ENCODE results near the gene ERVH48-1.

DNA sequence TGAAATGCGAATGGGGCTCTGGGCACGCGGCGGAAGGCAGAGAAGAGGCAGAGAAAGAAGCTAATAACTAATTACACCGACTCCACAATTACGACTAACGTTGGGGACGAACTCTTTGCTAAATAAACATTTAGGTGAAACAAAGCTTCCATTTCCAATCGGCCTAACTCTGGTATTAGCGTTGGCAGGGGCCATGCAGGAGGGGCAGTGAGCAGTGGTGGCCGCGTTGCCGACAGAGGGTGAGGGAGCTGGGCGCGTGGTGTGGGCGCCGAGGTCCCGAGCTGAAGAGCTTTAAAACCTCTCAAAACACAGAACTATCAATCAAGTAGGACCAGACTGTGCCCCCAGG lies 32.9 kb downstream of the ERVH48-1 start:
- TF ChIP-seq, protein P1, sequence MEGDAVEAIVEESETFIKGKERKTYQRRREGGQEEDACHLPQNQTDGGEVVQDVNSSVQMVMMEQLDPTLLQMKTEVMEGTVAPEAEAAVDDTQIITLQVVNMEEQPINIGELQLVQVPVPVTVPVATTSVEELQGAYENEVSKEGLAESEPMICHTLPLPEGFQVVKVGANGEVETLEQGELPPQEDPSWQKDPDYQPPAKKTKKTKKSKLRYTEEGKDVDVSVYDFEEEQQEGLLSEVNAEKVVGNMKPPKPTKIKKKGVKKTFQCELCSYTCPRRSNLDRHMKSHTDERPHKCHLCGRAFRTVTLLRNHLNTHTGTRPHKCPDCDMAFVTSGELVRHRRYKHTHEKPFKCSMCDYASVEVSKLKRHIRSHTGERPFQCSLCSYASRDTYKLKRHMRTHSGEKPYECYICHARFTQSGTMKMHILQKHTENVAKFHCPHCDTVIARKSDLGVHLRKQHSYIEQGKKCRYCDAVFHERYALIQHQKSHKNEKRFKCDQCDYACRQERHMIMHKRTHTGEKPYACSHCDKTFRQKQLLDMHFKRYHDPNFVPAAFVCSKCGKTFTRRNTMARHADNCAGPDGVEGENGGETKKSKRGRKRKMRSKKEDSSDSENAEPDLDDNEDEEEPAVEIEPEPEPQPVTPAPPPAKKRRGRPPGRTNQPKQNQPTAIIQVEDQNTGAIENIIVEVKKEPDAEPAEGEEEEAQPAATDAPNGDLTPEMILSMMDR (IDR thresholded peaks at IDR 0.05): no peak
- TF ChIP-seq POLR2A (IDR thresholded peaks at IDR 0.05) (no peak), POLR2AphosphoS5 (IDR thresholded peaks at IDR 0.05) (no peak)

All from breast epithelium (tissue), 3 donors.